T1000 (cell line): Measurements from ENCODE around the gene ASB18.

Experiments used
- DNase-seq: peaks from one replicate; lab custom pipeline; 2025; ENCODE audit warnings: mixed read lengths; lab: John Stamatoyannopoulos, UW

ASB18 gene

GRCh38 chr2:236173729-236174607 is 90.2 kb downstream of the ASB18 start:
- DNase-seq: no peak

- no peak for DNase-seq
These were observed 91.0 kb downstream of the ASB18 start for GRCh38 chr2:236173036-236173728.

GRCh38 chr2:236172255-236173035 is 91.8 kb downstream of the ASB18 start:
- no peak for DNase-seq

DNA sequence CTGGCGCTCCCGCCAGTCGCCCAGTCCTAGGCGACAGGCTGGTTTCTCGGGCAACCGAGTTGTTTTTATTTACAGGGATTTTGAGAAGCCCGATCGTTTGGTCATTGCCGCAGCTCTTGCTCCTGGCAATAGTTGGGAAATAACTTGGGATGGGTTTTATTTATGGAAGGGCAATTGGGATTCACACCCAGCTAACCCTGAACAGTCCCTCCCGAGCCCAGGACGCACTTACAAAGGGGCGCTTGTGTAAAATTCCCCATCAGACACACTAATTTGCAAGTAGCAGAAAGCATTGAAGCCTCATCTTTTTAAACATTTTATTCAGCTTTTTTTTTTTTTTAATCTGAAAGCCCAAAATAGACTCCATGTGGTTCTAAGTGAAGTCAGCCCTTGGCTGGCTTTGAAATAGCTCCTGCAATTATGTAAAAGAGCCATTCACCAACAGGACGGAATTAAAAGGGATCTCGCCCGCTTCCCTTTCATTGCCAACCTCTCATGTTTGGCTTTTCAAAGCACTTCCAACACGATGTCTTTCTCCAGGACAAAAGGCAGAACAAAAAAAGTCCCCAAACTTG is 92.4 kb downstream of the ASB18 start:
- DNase-seq: no peak

- DNase-seq: no peak
These were observed 93.0 kb downstream of the ASB18 start for GRCh38 chr2:236171181-236171679.

DNA sequence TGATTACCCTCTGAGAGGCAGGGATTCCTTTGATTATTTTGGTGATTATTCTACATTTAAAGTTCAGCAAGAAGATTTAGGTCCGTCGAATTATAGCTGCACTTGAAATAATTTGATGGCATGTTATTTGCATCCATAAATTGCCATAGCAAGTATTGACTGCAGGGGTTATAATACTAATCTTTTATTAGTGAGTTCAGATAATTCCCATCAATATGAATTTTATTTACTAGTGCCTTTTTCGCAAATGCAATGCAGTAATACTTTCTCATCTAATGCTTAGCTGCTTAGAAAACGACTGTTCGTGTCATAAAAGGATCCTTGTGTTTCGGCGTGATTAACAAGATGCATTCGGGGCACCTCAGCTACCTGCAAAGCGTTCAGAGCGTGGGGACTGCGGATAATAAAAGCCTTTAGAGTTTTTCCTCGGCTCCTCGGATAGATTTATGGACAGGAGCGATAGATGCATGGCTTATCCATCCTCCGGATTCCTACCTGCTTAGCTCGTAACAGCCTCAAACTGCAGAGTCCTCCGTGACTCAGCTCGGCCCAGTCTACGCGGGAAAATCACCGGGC is 93.5 kb downstream of the ASB18 start:
- no peak for DNase-seq

GRCh38 chr2:236169741-236170589 is 94.2 kb downstream of the ASB18 start:
- no peak for DNase-seq

GRCh38 chr2:236169151-236169721 is 95.0 kb downstream of the ASB18 start:
- no peak for DNase-seq

DNA sequence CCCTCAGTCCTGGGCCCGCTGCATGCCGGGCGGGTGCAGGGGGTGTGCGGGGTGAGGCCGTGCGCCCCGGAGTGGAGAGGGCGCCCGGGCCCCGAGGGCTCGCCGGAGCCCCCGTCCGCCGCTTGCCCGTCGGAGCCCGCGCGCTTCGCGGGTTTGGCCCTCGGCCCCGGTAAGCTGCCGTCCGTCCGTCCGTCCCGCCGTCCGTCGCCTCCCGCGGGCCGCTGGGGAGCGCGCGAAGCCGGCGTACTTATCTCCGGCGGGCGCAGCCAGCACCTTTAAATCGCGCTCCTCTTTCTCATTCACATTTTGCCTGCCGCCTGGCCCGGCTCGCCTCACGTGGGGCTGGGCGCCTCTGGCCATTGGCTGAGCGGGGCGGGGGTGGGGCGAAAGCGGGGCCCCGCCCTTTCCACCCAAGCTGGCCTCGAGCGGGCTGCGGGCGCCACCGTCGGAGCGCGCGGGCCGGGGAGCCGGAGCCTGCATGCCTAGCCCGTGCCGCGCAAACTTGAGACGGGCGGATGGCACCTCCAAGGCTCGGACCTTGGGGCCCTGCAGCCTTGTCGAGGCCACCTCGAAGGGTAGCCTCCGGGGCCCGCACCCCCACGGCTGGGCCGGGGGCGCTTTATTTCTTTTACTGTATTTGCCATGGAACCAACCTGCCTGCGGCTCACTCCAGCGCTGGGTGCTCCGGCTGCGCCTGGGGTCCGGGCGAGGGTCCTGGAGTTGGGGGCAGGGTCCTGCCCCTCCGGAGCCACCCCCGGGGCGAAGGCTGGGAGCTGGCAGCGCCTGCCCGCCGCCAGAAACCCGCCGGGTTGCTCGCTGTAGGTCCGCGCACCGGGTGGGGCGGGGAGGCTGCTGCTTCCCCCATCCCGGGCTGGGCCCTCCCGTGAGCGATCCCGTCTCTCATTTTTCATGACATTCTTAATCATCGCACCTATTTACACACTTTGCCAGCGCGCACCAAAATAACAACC is 95.8 kb downstream of the ASB18 start, which contains the start of gene GBX2:
GBX2 (minus strand) TSS at position 277 of the 971 bp plus-strand sequence. CDS start 415 bp downstream, outside the sequence.
- DNase-seq: peak; percentile 83

- DNase-seq: peak; percentile 23
These were observed 96.7 kb downstream of the ASB18 start for GRCh38 chr2:236167297-236168109.

GRCh38 chr2:236166796-236167296 is 97.4 kb downstream of the ASB18 start:
- no peak for DNase-seq

- DNase-seq: no peak
These were observed 98.1 kb downstream of the ASB18 start for GRCh38 chr2:236165842-236166795.

GRCh38 chr2:236164925-236165841 is 99.0 kb downstream of the ASB18 start:
- DNase-seq: no peak

- DNase-seq: peak; percentile 10
These were observed 99.8 kb downstream of the ASB18 start for GRCh38 chr2:236164201-236164924.
